WTC11 (cell line): Measurements from ENCODE around the gene SLC6A14.

Experiments used
- ELF4 ChIP-seq: sonication (generic); formaldehyde crosslinking; IDR thresholded peaks from 2 replicates; pipeline ENCODE4 v1.8.1; 2022; ENCODE audit warnings: low read depth, mild to moderate bottlenecking, moderate library complexity, missing genetic modification reagents
- IRF2 ChIP-seq: sonication (generic); formaldehyde crosslinking; IDR thresholded peaks from 2 replicates; pipeline ENCODE4 v1.8.0; 2022; ENCODE audit warnings: low read depth, missing genetic modification reagents, borderline replicate concordance
- JUN ChIP-seq: sonication (generic); formaldehyde crosslinking; IDR thresholded peaks from 2 replicates; pipeline ENCODE4 v1.8.0; 2023; ENCODE audit warnings: mild to moderate bottlenecking, missing genetic modification reagents
- TF ChIP-seq, protein P1 (sequence below): sonication (generic); formaldehyde crosslinking; IDR thresholded peaks from 2 replicates; pipeline ENCODE4 v1.8.1; 2023; ENCODE audit warnings: mild to moderate bottlenecking, missing genetic modification reagents, borderline replicate concordance
- TF ChIP-seq, protein P2 (sequence below): fragments of 200-600 bp; IDR thresholded peaks from 2 replicates; pipeline ENCODE4 v1.8.0; 2022; ENCODE audit warnings: antibody characterized with exemption

DNA sequence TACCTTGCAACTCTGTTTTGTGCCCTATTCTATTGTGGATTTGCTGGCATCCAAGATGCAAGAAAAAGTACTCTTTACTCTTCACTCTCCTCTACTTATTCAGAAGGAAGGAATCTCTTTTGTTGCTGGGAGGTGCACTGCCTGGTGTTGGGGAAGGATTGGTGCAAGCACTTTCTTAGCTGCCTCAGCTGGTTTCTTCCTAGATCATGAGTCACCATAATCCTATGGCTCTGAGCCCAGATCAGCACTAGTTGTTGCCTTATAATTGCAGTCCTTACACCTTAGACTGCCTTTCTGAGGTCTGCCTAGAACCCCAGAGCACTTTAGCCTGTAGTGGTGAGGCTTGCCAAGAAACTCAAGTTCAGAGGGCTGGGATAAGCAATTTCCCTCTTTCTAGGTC, 63.4 kb downstream of the SLC6A14 start:
- TF ChIP-seq, protein P1, sequence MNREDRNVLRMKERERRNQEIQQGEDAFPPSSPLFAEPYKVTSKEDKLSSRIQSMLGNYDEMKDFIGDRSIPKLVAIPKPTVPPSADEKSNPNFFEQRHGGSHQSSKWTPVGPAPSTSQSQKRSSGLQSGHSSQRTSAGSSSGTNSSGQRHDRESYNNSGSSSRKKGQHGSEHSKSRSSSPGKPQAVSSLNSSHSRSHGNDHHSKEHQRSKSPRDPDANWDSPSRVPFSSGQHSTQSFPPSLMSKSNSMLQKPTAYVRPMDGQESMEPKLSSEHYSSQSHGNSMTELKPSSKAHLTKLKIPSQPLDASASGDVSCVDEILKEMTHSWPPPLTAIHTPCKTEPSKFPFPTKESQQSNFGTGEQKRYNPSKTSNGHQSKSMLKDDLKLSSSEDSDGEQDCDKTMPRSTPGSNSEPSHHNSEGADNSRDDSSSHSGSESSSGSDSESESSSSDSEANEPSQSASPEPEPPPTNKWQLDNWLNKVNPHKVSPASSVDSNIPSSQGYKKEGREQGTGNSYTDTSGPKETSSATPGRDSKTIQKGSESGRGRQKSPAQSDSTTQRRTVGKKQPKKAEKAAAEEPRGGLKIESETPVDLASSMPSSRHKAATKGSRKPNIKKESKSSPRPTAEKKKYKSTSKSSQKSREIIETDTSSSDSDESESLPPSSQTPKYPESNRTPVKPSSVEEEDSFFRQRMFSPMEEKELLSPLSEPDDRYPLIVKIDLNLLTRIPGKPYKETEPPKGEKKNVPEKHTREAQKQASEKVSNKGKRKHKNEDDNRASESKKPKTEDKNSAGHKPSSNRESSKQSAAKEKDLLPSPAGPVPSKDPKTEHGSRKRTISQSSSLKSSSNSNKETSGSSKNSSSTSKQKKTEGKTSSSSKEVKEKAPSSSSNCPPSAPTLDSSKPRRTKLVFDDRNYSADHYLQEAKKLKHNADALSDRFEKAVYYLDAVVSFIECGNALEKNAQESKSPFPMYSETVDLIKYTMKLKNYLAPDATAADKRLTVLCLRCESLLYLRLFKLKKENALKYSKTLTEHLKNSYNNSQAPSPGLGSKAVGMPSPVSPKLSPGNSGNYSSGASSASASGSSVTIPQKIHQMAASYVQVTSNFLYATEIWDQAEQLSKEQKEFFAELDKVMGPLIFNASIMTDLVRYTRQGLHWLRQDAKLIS (CRISPR knock-in tag) = no peak
- TF ChIP-seq, protein P2, sequence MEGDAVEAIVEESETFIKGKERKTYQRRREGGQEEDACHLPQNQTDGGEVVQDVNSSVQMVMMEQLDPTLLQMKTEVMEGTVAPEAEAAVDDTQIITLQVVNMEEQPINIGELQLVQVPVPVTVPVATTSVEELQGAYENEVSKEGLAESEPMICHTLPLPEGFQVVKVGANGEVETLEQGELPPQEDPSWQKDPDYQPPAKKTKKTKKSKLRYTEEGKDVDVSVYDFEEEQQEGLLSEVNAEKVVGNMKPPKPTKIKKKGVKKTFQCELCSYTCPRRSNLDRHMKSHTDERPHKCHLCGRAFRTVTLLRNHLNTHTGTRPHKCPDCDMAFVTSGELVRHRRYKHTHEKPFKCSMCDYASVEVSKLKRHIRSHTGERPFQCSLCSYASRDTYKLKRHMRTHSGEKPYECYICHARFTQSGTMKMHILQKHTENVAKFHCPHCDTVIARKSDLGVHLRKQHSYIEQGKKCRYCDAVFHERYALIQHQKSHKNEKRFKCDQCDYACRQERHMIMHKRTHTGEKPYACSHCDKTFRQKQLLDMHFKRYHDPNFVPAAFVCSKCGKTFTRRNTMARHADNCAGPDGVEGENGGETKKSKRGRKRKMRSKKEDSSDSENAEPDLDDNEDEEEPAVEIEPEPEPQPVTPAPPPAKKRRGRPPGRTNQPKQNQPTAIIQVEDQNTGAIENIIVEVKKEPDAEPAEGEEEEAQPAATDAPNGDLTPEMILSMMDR = no peak
- no peak for TF ChIP-seq ELF4 (CRISPR knock-in tag)
- TF ChIP-seq JUN (CRISPR knock-in tag) = no peak
- no peak for TF ChIP-seq IRF2 (CRISPR knock-in tag)
